Osteoblast (primary cell): ENCODE results near the gene GDE1. TPM values are rescaled to one million over a fixed set of nuclear protein-coding genes. Genes with fewer than 3 reads are reported as not detected.

Experiments
- DNase-seq: peaks from one replicate; pipeline ENCODE4 v3.0.0; 2011; ENCODE audit warnings: low spot score, mixed read lengths; ENCODE audit not compliant: insufficient read length; ENCODE audit errors: missing footprints
- H2AFZ ChIP-seq: 2 replicates; pipeline ENCODE4 v1.6.0; 2011; ENCODE audit warnings: mild to moderate bottlenecking, low read length
- H3K27ac ChIP-seq: 2 replicates; pipeline ENCODE4 v1.5.1; 2011; ENCODE audit warnings: mild to moderate bottlenecking, low read depth, low read length, moderate library complexity
- H3K27me3 ChIP-seq: 2 replicates; pipeline ENCODE4 v1.6.0; 2012; ENCODE audit warnings: mild to moderate bottlenecking, control low read depth, inconsistent platforms, low read length, moderate library complexity; ENCODE audit not compliant: insufficient read depth
- H3K36me3 ChIP-seq: 2 replicates; pipeline ENCODE4 v1.5.1; 2011; ENCODE audit warnings: mild to moderate bottlenecking, low read length, control low read depth, moderate library complexity; ENCODE audit not compliant: insufficient read depth
- H3K4me1 ChIP-seq: 2 replicates; pipeline ENCODE4 v1.5.1; 2011; ENCODE audit warnings: mild to moderate bottlenecking, low read length, control low read depth, moderate library complexity; ENCODE audit not compliant: insufficient read depth
- H3K4me2 ChIP-seq: 2 replicates; pipeline ENCODE4 v1.6.0; 2011; ENCODE audit warnings: mild to moderate bottlenecking, low read length; ENCODE audit not compliant: insufficient read depth
- H3K4me3 ChIP-seq: fragments of 200-600 bp; sonication (generic); 3 replicates; pipeline ENCODE4 v1.5.1; 2012; ENCODE audit warnings: mild to moderate bottlenecking, low read length, inconsistent platforms; ENCODE audit not compliant: insufficient read depth
- H3K79me2 ChIP-seq: 2 replicates; pipeline ENCODE4 v1.6.0; 2012; ENCODE audit warnings: mild to moderate bottlenecking, low read length, control low read depth, inconsistent platforms; ENCODE audit not compliant: insufficient read depth
- H3K9me3 ChIP-seq: 2 replicates; pipeline ENCODE4 v1.5.1; 2011; ENCODE audit warnings: low read depth, low read length, control low read depth
- H4K20me1 ChIP-seq: 2 replicates; pipeline ENCODE4 v1.6.0; 2012; ENCODE audit warnings: mild to moderate bottlenecking, low read length, control low read depth; ENCODE audit not compliant: insufficient read depth
- CTCF ChIP-seq: IDR thresholded peaks from 2 replicates; pipeline ENCODE4 v1.5.1; 2011; ENCODE audit warnings: mild to moderate bottlenecking, low read depth, low read length, moderate library complexity; ENCODE audit errors: extremely low read depth
- total RNA-seq: library from RNA; depleted of rRNA; stranded (reverse); fragments of >200 nt; gene quantifications from 2 replicates; pipeline ENCODE4 v1.2.3, GENCODE V29; 2012

The GDE1 gene
- total RNA-seq, 1 donor, result 77.1 TPM

DNA sequence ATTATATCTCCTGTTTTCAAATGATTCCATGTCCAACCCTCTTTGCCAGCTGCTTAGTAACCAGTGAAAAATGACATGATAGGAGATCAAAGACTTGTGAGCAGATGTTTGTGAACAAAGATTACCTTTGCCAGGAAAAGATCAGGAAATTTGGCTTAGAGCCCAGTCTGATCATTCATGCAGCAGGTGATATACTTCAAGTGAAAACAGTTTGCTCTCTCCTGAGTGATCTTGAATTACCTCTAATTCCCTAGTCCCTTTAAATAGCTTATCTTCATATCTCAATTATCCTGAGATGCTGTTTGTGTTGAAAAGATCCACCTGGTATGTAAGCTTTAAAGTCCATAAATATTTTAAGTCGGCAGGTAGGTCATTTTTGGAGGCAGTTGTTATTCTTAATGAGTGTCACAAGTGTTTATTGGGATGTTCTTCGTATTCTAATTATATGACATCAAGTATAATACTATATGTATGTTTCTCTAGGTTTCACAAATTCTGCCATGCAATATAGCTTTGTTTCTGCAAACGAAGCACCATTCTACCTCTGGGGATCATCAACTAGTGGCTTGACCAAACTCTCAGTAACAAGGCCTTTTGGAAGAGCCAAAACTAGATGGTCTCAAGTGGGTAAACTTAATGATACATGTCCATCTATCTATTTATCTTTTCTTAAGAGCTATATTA, 20.4 kb upstream of the GDE1 start:
- Histone ChIP-seq H4K20me1 (no peaks in the 10 kb centered on the region), H3K27ac (no peak overlapping the region), H2AFZ (no peak overlapping the region), H3K4me1 (no peaks in the 10 kb centered on the region), H3K79me2 (no peaks in the 10 kb centered on the region), H3K36me3 (peaks cover 23% of the 10 kb centered on the region), H3K27me3 (no peaks in the 10 kb centered on the region), H3K9me3 (no peaks in the 10 kb centered on the region), H3K4me2 (no peak overlapping the region), H3K4me3 (no peak overlapping the region)
- no peak for TF ChIP-seq CTCF
- no peak for DNase-seq

DNA sequence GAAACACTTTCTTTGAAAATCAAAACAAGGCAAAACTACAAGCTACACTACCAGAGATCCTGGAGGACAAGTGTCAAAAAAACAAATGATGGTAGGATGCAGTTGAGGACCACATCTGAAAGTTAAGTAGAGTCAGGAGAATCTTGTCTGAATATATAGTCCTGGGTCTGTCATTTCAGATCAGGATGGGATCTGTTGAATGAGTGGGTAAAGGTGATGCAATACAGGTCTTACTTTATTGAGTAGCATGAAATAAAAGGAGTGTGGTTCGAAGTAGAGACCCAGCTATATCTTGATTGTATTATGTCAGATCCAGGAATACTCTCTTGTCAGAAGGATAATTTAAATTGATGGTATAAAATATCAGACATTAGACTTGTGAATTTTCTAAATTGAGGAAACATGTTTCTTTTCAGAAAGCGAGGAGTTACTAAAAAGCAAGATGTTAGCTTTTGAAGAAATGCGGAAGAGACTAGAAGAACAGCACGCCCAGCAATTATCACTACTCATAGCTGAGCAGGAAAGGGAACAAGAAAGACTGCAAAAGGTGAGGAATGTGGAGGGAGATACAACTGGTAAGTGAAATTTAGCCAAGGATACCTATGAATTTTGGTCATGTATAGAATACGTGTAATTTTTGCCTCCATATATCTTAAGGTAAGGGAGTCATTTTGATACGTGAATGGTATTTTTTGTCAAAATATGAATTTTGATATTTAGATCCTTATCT, 18.5 kb upstream of the GDE1 start:
- Histone ChIP-seq H3K27ac (no peak overlapping the region), H4K20me1 (no peaks in the 10 kb centered on the region), H3K9me3 (no peaks in the 10 kb centered on the region), H3K4me2 (no peak overlapping the region), H3K79me2 (no peaks in the 10 kb centered on the region), H2AFZ (no peak overlapping the region), H3K4me3 (no peak overlapping the region), H3K27me3 (no peaks in the 10 kb centered on the region), H3K4me1 (no peaks in the 10 kb centered on the region), H3K36me3 (peaks cover 37% of the 10 kb centered on the region)
- no peak for TF ChIP-seq CTCF
- no peak for DNase-seq

GRCh38 chr16:19532601-19533000, 10.7 kb upstream of the GDE1 start:
- Histone ChIP-seq H3K4me3 (no peak overlapping the region), H3K4me1 (no peaks in the 10 kb centered on the region), H3K9me3 (no peaks in the 10 kb centered on the region), H3K4me2 (no peak overlapping the region), H3K36me3 (peaks cover 36% of the 10 kb centered on the region), H3K79me2 (peaks cover 2% of the 10 kb centered on the region), H4K20me1 (no peaks in the 10 kb centered on the region), H3K27ac (no peak overlapping the region), H3K27me3 (no peaks in the 10 kb centered on the region), H2AFZ (no peak overlapping the region)
- no peak for DNase-seq
- TF ChIP-seq CTCF, result no peak

DNA sequence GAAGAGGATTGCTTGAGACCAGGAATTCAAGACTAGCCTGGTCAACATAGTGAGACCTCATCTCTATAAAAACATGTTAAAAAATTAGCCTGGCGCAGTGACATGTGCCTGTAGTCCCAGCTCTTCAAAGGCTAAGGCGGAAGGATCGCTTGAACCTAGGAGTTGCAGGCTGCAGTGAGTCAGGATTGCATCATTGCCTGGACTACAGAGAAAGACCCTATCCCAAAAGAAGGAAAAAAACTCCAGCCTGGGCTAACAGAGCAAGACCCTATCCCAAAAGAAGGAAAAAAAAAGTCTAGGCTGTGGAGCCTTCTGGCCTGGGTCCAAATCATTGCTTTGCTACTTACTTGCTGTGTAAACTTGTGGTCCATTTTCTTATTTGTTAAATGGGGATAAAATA, 6.8 kb upstream of the GDE1 start:
- H3K4me3 ChIP-seq, result no peak overlapping the region
- no peak overlapping the region for H3K4me2 ChIP-seq
- H3K4me1 ChIP-seq, result peaks cover 13% of the 10 kb centered on the region
- no peaks in the 10 kb centered on the region for H3K9me3 ChIP-seq
- no peak overlapping the region for H3K27ac ChIP-seq
- no peaks in the 10 kb centered on the region for H4K20me1 ChIP-seq
- TF ChIP-seq CTCF, result no peak
- H3K27me3 ChIP-seq, result no peaks in the 10 kb centered on the region
- H3K36me3 ChIP-seq, result peaks cover 18% of the 10 kb centered on the region
- no peak for DNase-seq
- H3K79me2 ChIP-seq, result peaks cover 34% of the 10 kb centered on the region
- H2AFZ ChIP-seq, result no peak overlapping the region
